ENCODE measurements around the gene NEDD4L.

DNA sequence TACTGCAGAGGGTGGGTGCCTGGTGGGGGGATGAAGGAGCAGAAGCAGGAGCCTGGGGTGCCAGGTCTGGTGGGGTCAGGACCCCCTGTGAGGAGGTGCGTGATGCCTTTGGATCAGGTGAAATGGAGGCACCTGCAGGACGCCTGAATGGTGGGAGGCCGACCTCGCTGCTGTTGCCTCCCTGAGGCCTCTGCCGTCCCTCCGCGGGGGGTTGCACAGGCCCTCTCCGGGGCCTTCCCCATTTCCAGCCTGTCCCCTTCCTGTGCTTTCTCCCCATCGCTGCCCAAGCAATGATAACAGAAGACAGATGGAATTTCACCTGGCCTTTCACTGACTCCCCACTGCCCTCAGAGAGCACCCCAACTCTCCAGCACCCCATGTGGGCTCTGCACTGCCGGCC, 325.6 kb downstream of the NEDD4L start:
- TF ChIP-seq, protein P1, sequence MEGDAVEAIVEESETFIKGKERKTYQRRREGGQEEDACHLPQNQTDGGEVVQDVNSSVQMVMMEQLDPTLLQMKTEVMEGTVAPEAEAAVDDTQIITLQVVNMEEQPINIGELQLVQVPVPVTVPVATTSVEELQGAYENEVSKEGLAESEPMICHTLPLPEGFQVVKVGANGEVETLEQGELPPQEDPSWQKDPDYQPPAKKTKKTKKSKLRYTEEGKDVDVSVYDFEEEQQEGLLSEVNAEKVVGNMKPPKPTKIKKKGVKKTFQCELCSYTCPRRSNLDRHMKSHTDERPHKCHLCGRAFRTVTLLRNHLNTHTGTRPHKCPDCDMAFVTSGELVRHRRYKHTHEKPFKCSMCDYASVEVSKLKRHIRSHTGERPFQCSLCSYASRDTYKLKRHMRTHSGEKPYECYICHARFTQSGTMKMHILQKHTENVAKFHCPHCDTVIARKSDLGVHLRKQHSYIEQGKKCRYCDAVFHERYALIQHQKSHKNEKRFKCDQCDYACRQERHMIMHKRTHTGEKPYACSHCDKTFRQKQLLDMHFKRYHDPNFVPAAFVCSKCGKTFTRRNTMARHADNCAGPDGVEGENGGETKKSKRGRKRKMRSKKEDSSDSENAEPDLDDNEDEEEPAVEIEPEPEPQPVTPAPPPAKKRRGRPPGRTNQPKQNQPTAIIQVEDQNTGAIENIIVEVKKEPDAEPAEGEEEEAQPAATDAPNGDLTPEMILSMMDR (IDR thresholded peaks at IDR 0.05), result no peak
- no peak for TF ChIP-seq POLR2AphosphoS5 (IDR thresholded peaks at IDR 0.05; ENCODE audit: low read depth, low read length)
